Measurements from ENCODE around the gene TMC2.

TMC2 gene

GRCh38 chr20:2509794-2510193, 26.6 kb upstream of the TMC2 start:
- TF ChIP-seq POLR2AphosphoS5 (IDR thresholded peaks at IDR 0.05; ENCODE audit: low read depth, low read length) (no peak), FOXP2 (optimal IDR thresholded peaks at IDR 0.05; ENCODE audit: borderline replicate concordance, extremely low read depth, extremely low read length, insufficient read depth) (no peak), TAF1 (IDR thresholded peaks at IDR 0.05; ENCODE audit: borderline replicate concordance, insufficient read depth, low read length) (no peak), SIN3A (IDR thresholded peaks at IDR 0.05; ENCODE audit: borderline replicate concordance, insufficient read depth, low read length) (no peak), REST (IDR thresholded peaks at IDR 0.05; ENCODE audit: insufficient read depth in 1 of 2, low read depth in 2 of 2, low read length in 2 of 2) (no peak)

DNA sequence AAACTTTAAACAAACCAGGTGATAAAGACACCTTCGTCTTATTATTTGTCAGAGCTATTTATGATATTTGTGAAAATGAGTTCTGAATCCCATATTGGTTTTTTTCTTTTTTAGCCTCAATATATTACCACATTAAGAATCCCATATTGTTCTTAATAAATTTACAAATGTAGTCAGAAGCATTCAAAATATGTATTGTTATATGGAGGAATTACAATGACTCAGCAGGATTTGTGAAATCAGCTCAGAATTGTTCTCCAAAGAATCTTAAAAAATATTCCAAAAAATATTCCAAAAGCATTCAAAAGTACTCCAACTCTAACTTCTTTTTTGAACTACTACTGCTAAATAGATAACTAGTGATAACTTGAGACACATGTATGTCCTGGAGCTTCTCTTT, 21.2 kb upstream of the TMC2 start:
- TF ChIP-seq SIN3A (IDR thresholded peaks at IDR 0.05; ENCODE audit: borderline replicate concordance, insufficient read depth, low read length): no peak
- no peak for TF ChIP-seq REST (IDR thresholded peaks at IDR 0.05; ENCODE audit: insufficient read depth in 1 of 2, low read depth in 2 of 2, low read length in 2 of 2)
- TF ChIP-seq FOXP2 (optimal IDR thresholded peaks at IDR 0.05; ENCODE audit: borderline replicate concordance, extremely low read depth, extremely low read length, insufficient read depth): no peak
- TF ChIP-seq TAF1 (IDR thresholded peaks at IDR 0.05; ENCODE audit: borderline replicate concordance, insufficient read depth, low read length): no peak
- TF ChIP-seq POLR2AphosphoS5 (IDR thresholded peaks at IDR 0.05; ENCODE audit: low read depth, low read length): no peak

- TF ChIP-seq REST (IDR thresholded peaks at IDR 0.05; ENCODE audit: insufficient read depth in 1 of 2, low read depth in 2 of 2, low read length in 2 of 2) (no peak), FOXP2 (optimal IDR thresholded peaks at IDR 0.05; ENCODE audit: borderline replicate concordance, extremely low read depth, extremely low read length, insufficient read depth) (no peak), SIN3A (IDR thresholded peaks at IDR 0.05; ENCODE audit: borderline replicate concordance, insufficient read depth, low read length) (no peak), POLR2AphosphoS5 (IDR thresholded peaks at IDR 0.05; ENCODE audit: low read depth, low read length) (no peak), TAF1 (IDR thresholded peaks at IDR 0.05; ENCODE audit: borderline replicate concordance, insufficient read depth, low read length) (no peak)
Observed at GRCh38 chr20:2516399-2516798, 20.0 kb upstream of the TMC2 start.

DNA sequence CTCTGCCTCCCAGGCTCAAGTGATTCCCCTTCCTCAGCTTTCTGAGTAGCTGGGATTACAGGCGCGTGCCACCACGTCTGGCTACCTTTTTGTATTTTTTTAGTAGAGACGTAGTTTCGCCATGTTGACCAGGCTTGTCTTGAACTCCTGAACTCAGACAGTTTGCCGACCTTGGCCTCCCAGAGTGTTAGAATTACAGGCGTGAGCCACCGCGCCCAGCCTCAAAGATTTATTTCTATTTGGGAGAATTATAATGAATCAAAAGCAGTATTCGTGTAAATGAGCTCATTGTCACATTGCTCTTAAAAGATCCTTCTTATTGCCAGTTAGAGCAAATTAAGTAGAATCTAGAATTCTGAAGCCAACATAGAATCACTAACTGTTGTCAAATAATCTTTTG, 18.3 kb upstream of the TMC2 start:
- TF ChIP-seq SIN3A (IDR thresholded peaks at IDR 0.05; ENCODE audit: borderline replicate concordance, insufficient read depth, low read length): no peak
- no peak for TF ChIP-seq TAF1 (IDR thresholded peaks at IDR 0.05; ENCODE audit: borderline replicate concordance, insufficient read depth, low read length)
- TF ChIP-seq FOXP2 (optimal IDR thresholded peaks at IDR 0.05; ENCODE audit: borderline replicate concordance, extremely low read depth, extremely low read length, insufficient read depth): no peak
- no peak for TF ChIP-seq POLR2AphosphoS5 (IDR thresholded peaks at IDR 0.05; ENCODE audit: low read depth, low read length)

DNA sequence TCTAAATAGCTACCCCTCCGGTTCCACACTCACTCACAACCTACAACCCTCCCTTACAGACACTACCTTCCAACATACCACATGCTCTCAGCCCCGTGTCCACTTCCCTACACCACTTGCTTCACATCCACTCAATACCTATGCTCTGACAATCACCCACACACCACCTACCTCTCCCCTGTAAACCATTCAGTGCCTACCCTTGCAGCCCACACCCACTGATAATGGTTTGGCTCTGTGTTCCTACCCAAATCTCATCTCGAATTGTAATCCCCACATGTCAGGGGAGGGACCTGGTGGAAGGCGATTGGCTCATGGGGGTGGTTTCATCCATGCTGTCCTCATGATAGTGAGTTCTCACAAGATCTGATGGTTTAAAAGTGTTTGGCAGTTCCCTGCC, 17.8 kb upstream of the TMC2 start:
- TF ChIP-seq POLR2AphosphoS5 (IDR thresholded peaks at IDR 0.05; ENCODE audit: low read depth, low read length): no peak
- no peak for TF ChIP-seq SIN3A (IDR thresholded peaks at IDR 0.05; ENCODE audit: borderline replicate concordance, insufficient read depth, low read length)
- TF ChIP-seq REST (IDR thresholded peaks at IDR 0.05; ENCODE audit: insufficient read depth in 1 of 2, low read depth in 2 of 2, low read length in 2 of 2): no peak
- TF ChIP-seq FOXP2 (optimal IDR thresholded peaks at IDR 0.05; ENCODE audit: borderline replicate concordance, extremely low read depth, extremely low read length, insufficient read depth): no peak
- TF ChIP-seq TAF1 (IDR thresholded peaks at IDR 0.05; ENCODE audit: borderline replicate concordance, insufficient read depth, low read length): no peak

Measured in PFSK-1 (cell line).